ENCODE data around the gene POLE.

- TF ChIP-seq YY1 (IDR thresholded peaks at IDR 0.05; ENCODE audit: low read depth): no peak
- no peak for TF ChIP-seq TAF1 (IDR thresholded peaks at IDR 0.05; ENCODE audit: low read depth)
- no peak for TF ChIP-seq MAX (IDR thresholded peaks at IDR 0.05)
- TF ChIP-seq RAD21 (IDR thresholded peaks at IDR 0.05; ENCODE audit: low read depth): no peak
- no peak for TF ChIP-seq USF1 (IDR thresholded peaks at IDR 0.05)
- no peak for TF ChIP-seq TEAD4 (IDR thresholded peaks at IDR 0.05)
- TF ChIP-seq FOXM1 (IDR thresholded peaks at IDR 0.05; ENCODE audit: borderline replicate concordance, low read depth): no peak
- TF ChIP-seq REST (IDR thresholded peaks at IDR 0.05; ENCODE audit: low read depth): no peak
- TF ChIP-seq EP300 (IDR thresholded peaks at IDR 0.05; ENCODE audit: borderline replicate concordance): no peak
- no peak for TF ChIP-seq EGR1 (IDR thresholded peaks at IDR 0.05)
- no peak for TF ChIP-seq CREB1 (IDR thresholded peaks at IDR 0.05; ENCODE audit: low read depth)
- TF ChIP-seq CEBPB (IDR thresholded peaks at IDR 0.05): no peak
Measured at GRCh38 chr12:132620113-132620898, 66.8 kb downstream of the POLE start.

Measured in Ishikawa (cell line).